Stimulated activated CD4-positive, alpha-beta T cell treated with anti-CD3 and anti-CD28 coated beads, Interleukin-1b, Interleukin-23, amount 100 ng/mL, for 1 hour (primary cell): ENCODE data around the gene ORMDL2.
"Not testable (repeated sequence)": the region's sequence is repeated elsewhere in the genome, so short reads cannot be mapped to it uniquely, and the experiment has no call there.

Source experiments
- DNase-seq, 2 donors: peaks; one replicate each; pipeline ENCODE4 v3.0.0-alpha.2; 2020; ENCODE audit warnings: low read depth in 2 of 2

ORMDL2 gene

GRCh38 chr12:55852740-55853139 lies 34.9 kb downstream of the ORMDL2 start:
- no peak for DNase-seq

- no peak for DNase-seq
Observed at GRCh38 chr12:55861396-55861795, 43.6 kb downstream of the ORMDL2 start.

- DNase-seq: no peak
Observed at GRCh38 chr12:55861871-55862270, 44.0 kb downstream of the ORMDL2 start.

- no peak for DNase-seq
Observed at GRCh38 chr12:55862286-55862685, 44.4 kb downstream of the ORMDL2 start.

- not testable (repeated sequence) for DNase-seq
Observed at GRCh38 chr12:55862931-55863330, 45.1 kb downstream of the ORMDL2 start.

GRCh38 chr12:55865327-55865726 lies 47.5 kb downstream of the ORMDL2 start:
- DNase-seq: no peak

GRCh38 chr12:55866454-55867004 lies 48.7 kb downstream of the ORMDL2 start:
- not testable (repeated sequence) for DNase-seq
